Testis (tissue), 2 donors: ENCODE results near the gene DYNAP.

Experiments
- CTCF ChIP-seq, 3 experiments: fragments of 450-650 bp in 2 of 3; fragments of 200-600 bp in 1 of 3; sonication (generic) in 1 of 3; IDR thresholded peaks; one replicate each; pipeline ENCODE4 v1.5.1; 2016 to 2019; ENCODE audit warnings: antibody characterized with exemption in 3 of 3, mild to moderate bottlenecking in 2 of 3, moderate library complexity in 1 of 3
- POLR2A ChIP-seq: fragments of 450-650 bp; IDR thresholded peaks from one replicate; pipeline ENCODE4 v1.6.1; 2017; ENCODE audit warnings: antibody characterized with exemption, mild to moderate bottlenecking, moderate library complexity

- TF ChIP-seq CTCF (IDR thresholded peaks at IDR 0.05) (no peak), POLR2A (no peak)
These were observed 16.4 kb downstream of the DYNAP start for GRCh38 chr18:54607213-54608027.
